Gastroesophageal sphincter (tissue), 4 donors: ENCODE measurements around the gene POGLUT2. TPM values are rescaled to one million over a fixed set of nuclear protein-coding genes. Genes with fewer than 3 reads are reported as not detected.

ENCODE experiments used
- ATAC-seq: fragments of 150-250 bp; one replicate; pipeline ENCODE4 v1.9.1; 2016; ENCODE audit warnings: mild to moderate bottlenecking, moderate library complexity
- H3K27ac ChIP-seq, 4 donors: fragments of 200-600 bp; sonication (generic) in 3 of 4; 1 replicate in 3 of 4; 2 replicates in 1 of 4; pipeline ENCODE4 v1.5.1; 2016 to 2019
- H3K27me3 ChIP-seq: fragments of 200-600 bp; sonication (generic); one replicate; pipeline ENCODE4 v1.5.1; 2019
- H3K36me3 ChIP-seq, 2 donors: fragments of 200-600 bp; sonication (generic); one replicate each; pipeline ENCODE4 v1.5.1; 2019; ENCODE audit warnings: control low read depth in 1 of 2
- H3K4me1 ChIP-seq, 3 donors: fragments of 200-600 bp; sonication (generic); 1 replicate in 2 of 3; 2 replicates in 1 of 3; pipeline ENCODE4 v1.5.1; 2016 to 2019; ENCODE audit warnings: control low read depth in 2 of 3
- H3K4me3 ChIP-seq, 2 donors: fragments of 200-600 bp; sonication (generic); one replicate each; pipeline ENCODE4 v1.5.1; 2019; ENCODE audit warnings: mild to moderate bottlenecking in 1 of 2, moderate library complexity in 1 of 2
- H3K9me3 ChIP-seq, 3 donors: fragments of 200-600 bp; sonication (generic); one replicate each; pipeline ENCODE4 v1.5.1; 2017 to 2019; ENCODE audit warnings: control low read depth in 2 of 3
- CTCF ChIP-seq, 4 experiments: fragments of 200-600 bp in 2 of 4; fragments of 450-650 bp in 2 of 4; sonication (generic) in 1 of 4; IDR thresholded peaks; one replicate each; pipeline ENCODE4 v1.5.1; 2017 to 2019; ENCODE audit warnings: antibody characterized with exemption in 4 of 4, mild to moderate bottlenecking in 2 of 4, moderate library complexity in 2 of 4
- EP300 ChIP-seq: sonication (generic); formaldehyde crosslinking; IDR thresholded peaks from one replicate; pipeline ENCODE4 v1.6.1; 2017; ENCODE audit warnings: antibody characterized with exemption, mild to moderate bottlenecking
- POLR2A ChIP-seq, 2 donors: fragments of 450-650 bp; IDR thresholded peaks; one replicate each; pipeline ENCODE4 v1.6.1; 2017; ENCODE audit warnings: antibody characterized with exemption in 2 of 2, mild to moderate bottlenecking in 2 of 2, moderate library complexity in 1 of 2
- POLR2AphosphoS5 ChIP-seq: sonication (generic); formaldehyde crosslinking; IDR thresholded peaks from one replicate; pipeline ENCODE4 v1.6.1; 2017; ENCODE audit warnings: antibody characterized with exemption
- WGBS, 2 donors: methylation state at CpG; one replicate each; pipeline ENCODE4 v1.1.5; 2018; ENCODE audit warnings: low coverage in 1 of 2; 5-methylcytosine and 5-hydroxymethylcytosine counted together
- total RNA-seq, 4 donors: library from RNA; depleted of rRNA; stranded (reverse); fragments of >200 nt; gene quantifications; one replicate each; pipeline ENCODE4 v1.1.0, GENCODE V29; 2016

Gene POGLUT2
- total RNA-seq, 4 donors from 2014 or later, result 3.5 to 17.9 (median 6.9) TPM

- peaks cover 0 to 28% of the 10 kb centered on the region in 2 donors for H3K36me3 ChIP-seq
- WGBS, 2 donors, result 73 to 79% methylated on average over 5 of the region's 5 CpGs
- TF ChIP-seq CTCF (IDR thresholded peaks at IDR 0.05) (no peak), POLR2A (IDR thresholded peaks at IDR 0.05) (no peak), POLR2AphosphoS5 (no peak), EP300 (no peak)
- H3K27me3 ChIP-seq, result no peaks in the 10 kb centered on the region
- ATAC-seq, result no peak
- no peak overlapping the region for H3K4me3 ChIP-seq
- H3K27ac ChIP-seq, result no peak overlapping the region
- H3K4me1 ChIP-seq, result no peaks in the 10 kb centered on the region
- H3K9me3 ChIP-seq, result no peaks in the 10 kb centered on the region
Observed at GRCh38 chr13:102779436-102780159, 19.2 kb downstream of the POGLUT2 start.

- no peak for TF ChIP-seq CTCF (IDR thresholded peaks at IDR 0.05)
- TF ChIP-seq POLR2A (IDR thresholded peaks at IDR 0.05), result no peak
- TF ChIP-seq POLR2AphosphoS5, result no peak
- TF ChIP-seq EP300, result no peak
Observed at GRCh38 chr13:102777736-102778135, 21.0 kb downstream of the POGLUT2 start.

GRCh38 chr13:102776271-102776670 is 22.5 kb downstream of the POGLUT2 start:
- Histone ChIP-seq H3K4me3 (no peak overlapping the region), H3K27ac (no peak overlapping the region), H3K36me3 (no peaks in the 10 kb centered on the region), H3K9me3 (no peaks in the 10 kb centered on the region), H3K4me1 (peaks cover 0 to 17% (median 3%) of the 10 kb centered on the region in 3 donors), H3K27me3 (no peaks in the 10 kb centered on the region)
- no peak for ATAC-seq
- TF ChIP-seq POLR2AphosphoS5 (no peak), CTCF (IDR thresholded peaks at IDR 0.05) (no peak), EP300 (no peak), POLR2A (IDR thresholded peaks at IDR 0.05) (no peak)
- 81% methylated on average over 2 of the region's 2 CpGs for whole genome bisulfite sequencing, 2 donors

More at GRCh38 chr13:102777736-102778135, 21.0 kb downstream of the POGLUT2 start:
- no peak overlapping the region for H3K27ac ChIP-seq
- 85 to 88% methylated on average over 3 of the region's 3 CpGs for WGBS, 2 donors
- no peaks in the 10 kb centered on the region for H3K9me3 ChIP-seq
- H3K27me3 ChIP-seq, result no peaks in the 10 kb centered on the region
- ATAC-seq, result no peak
- H3K4me3 ChIP-seq, result no peak overlapping the region
- peaks cover 0 to 12% of the 10 kb centered on the region in 2 donors for H3K36me3 ChIP-seq
- peaks cover 0 to 10% (median 3%) of the 10 kb centered on the region in 3 donors for H3K4me1 ChIP-seq

- Histone ChIP-seq H3K4me1 (peaks cover 0 to 17% (median 3%) of the 10 kb centered on the region in 3 donors), H3K36me3 (no peaks in the 10 kb centered on the region), H3K4me3 (no peak overlapping the region), H3K27me3 (no peaks in the 10 kb centered on the region), H3K27ac (no peak overlapping the region), H3K9me3 (no peaks in the 10 kb centered on the region)
- 89 to 91% methylated on average over 7 to 13 of the region's 14 CpGs for WGBS, 2 donors
- no peak for TF ChIP-seq POLR2AphosphoS5
- TF ChIP-seq POLR2A (IDR thresholded peaks at IDR 0.05), result no peak
- no peak for TF ChIP-seq CTCF (IDR thresholded peaks at IDR 0.05)
- TF ChIP-seq EP300, result no peak
- ATAC-seq, result no peak
Observed at GRCh38 chr13:102774591-102775520, 23.9 kb downstream of the POGLUT2 start.
